ENCODE data around the gene FAM171A2.
"Not testable (repeated sequence)": the region's sequence is repeated elsewhere in the genome, so short reads cannot be mapped to it uniquely, and the experiment has no call there.

Gene FAM171A2

DNA sequence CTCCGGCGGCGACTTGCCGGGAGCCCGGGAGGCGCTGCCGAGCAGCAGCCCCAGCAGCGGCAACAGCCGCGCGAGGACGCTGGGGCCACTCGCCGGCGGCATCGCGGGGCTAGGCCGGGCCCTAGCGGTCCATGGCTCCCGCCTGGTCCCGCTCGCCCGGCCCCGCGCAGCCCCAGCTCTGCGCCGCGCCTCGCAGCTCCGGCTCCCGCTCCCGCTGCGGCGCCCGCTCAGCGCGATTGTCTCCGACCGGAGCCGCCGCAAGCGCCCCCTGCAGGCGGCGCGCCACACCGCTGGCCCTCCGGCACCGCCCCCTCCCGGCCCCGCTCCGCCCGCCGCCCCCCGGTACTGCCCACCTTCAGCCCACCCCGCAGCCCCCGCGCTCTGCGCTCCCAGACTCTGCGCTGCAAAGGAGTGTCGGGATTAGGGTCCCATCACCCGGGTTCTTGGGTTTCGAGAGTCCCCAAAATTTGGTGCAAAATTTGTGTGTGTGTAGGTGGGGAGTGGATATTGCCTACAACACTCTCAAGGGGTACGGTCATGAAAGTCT lies at the start of gene FAM171A2:
Gene FAM171A2, minus strand, starts transcription at position 241 of the 547 bp plus-strand sequence. Its CDS starts 139 bp downstream, at position 102.
- DNase-seq (ENCODE audit: low read depth, low spot score): no peak

- no peak for DNase-seq (ENCODE audit: low read depth, low spot score)
These were observed 45.8 kb upstream of the FAM171A2 start for GRCh38 chr17:44409309-44410028.

GRCh38 chr17:44408786-44409185 lies 45.1 kb upstream of the FAM171A2 start:
- DNase-seq (ENCODE audit: low read depth, low spot score): no peak

GRCh38 chr17:44402564-44403172 lies 39.0 kb upstream of the FAM171A2 start:
- no peak for DNase-seq (ENCODE audit: low read depth, low spot score)

- no peak for DNase-seq (ENCODE audit: low read depth, low spot score)
These were observed 36.7 kb upstream of the FAM171A2 start for GRCh38 chr17:44400226-44400847.

DNA sequence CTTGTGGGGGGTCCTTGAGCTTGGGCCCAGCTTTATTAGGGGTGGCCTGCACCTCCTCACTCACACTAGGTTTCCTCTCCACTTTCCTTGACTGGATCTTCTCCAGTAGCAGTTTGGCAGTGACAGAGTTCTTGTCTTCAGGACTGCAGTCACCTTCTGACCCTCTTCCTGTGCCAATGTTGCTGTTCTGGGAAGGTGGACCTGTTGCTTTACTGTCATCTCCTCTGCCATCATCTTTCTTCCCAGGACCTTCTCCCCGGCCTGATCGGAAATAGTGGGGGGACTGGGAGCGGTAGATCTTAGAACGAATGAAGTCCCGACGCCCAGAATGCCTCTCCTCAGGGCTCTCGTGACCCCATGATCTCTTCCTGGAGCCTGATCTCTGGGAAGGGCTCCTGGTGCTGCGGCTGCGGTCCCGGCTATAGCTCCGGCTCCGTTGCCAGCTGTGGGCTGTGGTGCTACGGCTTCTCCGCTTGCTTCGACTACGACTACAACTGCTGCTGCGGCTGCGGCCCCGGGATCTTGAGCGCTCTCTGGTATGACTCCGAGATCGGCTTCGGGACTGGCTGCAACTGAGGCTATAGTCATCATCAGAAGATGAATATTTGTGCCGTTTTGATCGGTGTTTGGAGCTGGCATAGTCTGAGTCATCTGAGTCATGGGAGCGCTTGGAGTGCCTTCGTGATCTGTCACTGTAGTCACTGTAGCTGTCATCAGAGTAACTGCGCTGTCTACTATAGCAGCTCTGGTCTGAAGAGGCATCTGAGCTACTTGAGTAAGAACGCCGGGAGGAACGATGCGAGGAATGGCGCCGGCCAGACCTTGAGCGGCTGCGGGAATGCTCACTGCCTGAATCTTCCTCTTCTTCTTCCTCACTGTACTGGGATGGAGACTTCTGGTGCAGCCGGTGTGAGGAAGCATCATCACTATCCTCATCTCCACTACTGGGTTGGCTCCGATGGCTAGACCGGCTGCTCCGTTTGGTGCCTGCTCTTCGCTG lies 35.3 kb upstream of the FAM171A2 start:
- DNase-seq (ENCODE audit: low read depth, low spot score): no peak

- DNase-seq (ENCODE audit: low read depth, low spot score): no peak
These were observed 34.1 kb upstream of the FAM171A2 start for GRCh38 chr17:44397479-44398440.

DNA sequence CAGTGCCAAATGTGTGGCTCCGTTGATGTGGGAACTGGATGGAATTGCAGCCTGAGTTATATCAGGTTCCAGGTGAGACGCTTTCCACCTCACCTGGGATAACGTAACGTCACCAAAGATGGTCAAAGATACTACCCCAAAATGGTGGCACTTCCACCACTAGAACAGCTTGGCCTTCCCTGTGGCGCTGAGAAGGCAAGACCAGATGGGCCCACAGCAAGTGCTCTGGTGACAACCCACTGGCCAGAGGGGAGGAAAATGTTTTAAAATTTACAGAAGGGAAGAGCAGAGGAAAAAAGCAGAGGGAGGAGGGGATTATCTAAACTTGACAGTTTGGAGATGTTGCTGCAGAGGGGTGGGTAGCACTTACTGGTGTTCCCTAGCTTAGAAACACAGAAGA lies 33.3 kb upstream of the FAM171A2 start:
- no peak for DNase-seq (ENCODE audit: low read depth, low spot score)

DNA sequence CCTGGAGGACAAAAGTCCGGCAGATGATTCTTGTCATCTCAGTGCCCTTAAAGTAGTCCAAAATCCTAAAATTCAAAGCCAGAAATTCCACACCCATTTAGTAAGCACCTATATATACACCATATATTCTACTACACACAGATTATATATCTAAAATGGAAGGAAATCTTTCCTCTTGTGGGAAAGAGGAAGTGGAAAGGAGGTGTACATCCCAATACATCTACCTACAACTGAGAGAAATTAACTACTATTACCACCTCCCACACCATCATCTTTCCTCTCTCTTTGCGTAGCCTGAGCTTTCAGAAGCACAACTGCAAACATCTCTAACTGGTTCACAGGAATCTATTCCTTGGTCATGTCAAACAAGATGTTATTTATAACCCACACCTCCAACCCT lies 31.2 kb upstream of the FAM171A2 start:
- no peak for DNase-seq (ENCODE audit: low read depth, low spot score)

DNA sequence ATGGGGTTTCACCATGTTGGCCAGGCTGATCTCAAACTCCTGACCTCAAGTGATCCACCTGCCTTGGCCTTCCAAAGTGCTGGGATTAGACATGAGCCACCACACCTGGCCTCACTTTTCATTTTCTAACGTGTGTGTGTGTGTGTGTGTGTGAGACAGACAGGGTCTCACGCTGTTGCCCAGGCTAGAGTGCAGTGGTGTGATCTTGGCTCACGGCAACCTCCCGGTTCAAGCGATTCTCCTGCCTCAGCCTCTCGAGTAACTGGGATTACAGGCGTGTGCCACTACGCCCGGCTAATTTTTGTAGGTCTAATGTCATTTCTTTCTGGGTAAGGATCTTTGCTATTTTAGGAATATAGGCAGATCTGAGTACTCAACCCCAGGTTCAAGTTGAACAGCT lies 30.5 kb upstream of the FAM171A2 start:
- not testable (repeated sequence) for DNase-seq (ENCODE audit: low read depth, low spot score)

GRCh38 chr17:44390250-44390870 lies 26.7 kb upstream of the FAM171A2 start:
- no peak for DNase-seq (ENCODE audit: low read depth, low spot score)

DNA sequence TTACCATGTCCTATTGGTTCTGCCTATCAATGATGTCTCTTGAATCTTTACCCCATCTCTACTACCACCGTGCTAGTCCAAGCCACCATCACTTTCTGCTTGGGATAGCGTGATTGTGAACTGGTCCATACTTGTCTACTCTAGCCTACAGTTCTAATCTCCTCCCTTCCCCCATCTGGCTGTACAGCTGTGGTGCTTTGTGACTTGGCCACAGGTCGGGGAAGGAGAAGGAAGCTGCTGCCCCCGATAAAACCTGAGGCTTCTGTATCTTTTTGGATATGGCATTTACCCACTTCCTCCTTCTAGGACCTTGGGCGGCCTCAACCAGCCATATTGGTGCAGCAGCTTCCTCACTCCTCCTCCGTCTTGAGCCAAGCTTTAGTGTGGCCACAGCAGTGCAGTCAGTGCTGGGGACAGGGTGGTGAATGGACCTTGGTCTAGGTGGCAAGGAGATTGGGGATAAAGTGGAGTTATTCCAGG lies 26.1 kb upstream of the FAM171A2 start:
- DNase-seq (ENCODE audit: low read depth, low spot score): no peak

- DNase-seq (ENCODE audit: low read depth, low spot score): no peak
These were observed 25.6 kb upstream of the FAM171A2 start, which contains the start of gene ITGA2B for GRCh38 chr17:44389281-44389680. Gene ITGA2B, minus strand, starts transcription at chr17:44389649. Its CDS starts 176 bp downstream, at chr17:44389473.

- no peak for DNase-seq (ENCODE audit: low read depth, low spot score)
These were observed 24.2 kb upstream of the FAM171A2 start for GRCh38 chr17:44387804-44388203.

- DNase-seq (ENCODE audit: low read depth, low spot score): no peak
These were observed 22.5 kb upstream of the FAM171A2 start for GRCh38 chr17:44386182-44386525.

DNA sequence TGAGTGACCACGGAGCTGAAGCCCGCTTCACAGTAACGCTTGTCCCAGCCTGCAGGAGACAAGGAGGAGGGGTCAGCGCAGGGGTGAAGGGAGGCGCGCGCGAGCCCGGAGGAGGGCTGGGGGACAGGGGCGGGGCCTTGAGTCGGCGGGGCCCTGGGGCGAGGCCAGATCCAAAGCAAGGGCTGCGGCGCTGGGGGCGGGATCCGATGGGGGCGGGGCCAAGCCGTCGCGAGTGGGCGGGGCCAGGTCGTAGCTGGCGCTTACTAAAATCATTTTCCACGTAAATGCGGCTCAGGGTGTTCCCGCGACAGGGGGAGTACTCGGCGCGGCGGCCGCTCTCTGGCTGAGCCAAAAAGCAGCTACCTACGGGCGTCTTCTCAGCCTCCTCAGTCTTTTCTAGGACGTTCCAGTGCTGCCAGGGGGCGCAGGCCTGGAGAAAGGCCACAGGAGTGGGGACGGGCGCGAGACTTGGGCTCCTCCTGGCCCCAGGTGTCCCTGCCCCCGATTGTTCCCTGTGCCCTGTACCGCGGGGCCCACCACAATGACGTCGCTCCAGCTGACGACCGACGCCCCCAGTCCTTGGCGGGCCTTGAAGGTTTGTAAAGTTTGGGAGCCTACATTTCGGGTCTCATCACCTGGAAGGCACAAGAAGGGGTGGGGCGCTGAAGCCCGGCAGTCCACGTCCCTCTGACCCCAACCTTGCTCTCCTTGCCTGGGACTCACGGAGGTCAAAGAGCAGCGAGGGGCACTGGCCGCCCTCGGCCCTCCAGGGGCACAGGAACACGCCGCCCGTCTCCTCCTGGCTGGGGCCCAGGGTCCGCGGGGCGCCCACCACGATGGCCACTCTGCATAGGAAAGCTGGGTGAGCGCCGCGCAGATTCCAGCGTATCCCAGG lies 21.9 kb upstream of the FAM171A2 start:
- DNase-seq (ENCODE audit: low read depth, low spot score): no peak

DNA sequence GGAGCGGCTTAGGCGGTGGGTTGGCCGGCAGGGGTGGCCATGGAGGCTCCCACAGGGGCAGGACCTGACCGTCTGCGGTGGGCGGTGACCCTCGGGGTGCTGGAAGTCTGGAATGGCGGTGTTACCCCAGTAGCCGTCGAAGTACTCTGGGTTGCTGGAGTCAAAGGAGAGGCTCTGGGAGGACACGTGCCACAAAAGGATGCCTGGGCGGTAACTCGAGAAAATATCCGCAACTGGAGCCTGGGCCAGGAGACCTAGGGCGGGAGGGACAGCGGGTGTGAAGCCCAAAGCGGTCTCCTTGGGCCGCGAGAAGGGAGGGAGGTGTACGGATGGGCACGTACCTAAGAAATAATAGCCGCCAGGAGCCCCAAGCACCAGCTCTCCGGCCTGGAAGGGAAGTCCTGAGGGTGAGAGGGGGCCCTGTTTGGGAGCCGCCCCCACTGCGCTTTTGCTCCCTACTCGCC lies 21.2 kb upstream of the FAM171A2 start:
- no peak for DNase-seq (ENCODE audit: low read depth, low spot score)

DNA sequence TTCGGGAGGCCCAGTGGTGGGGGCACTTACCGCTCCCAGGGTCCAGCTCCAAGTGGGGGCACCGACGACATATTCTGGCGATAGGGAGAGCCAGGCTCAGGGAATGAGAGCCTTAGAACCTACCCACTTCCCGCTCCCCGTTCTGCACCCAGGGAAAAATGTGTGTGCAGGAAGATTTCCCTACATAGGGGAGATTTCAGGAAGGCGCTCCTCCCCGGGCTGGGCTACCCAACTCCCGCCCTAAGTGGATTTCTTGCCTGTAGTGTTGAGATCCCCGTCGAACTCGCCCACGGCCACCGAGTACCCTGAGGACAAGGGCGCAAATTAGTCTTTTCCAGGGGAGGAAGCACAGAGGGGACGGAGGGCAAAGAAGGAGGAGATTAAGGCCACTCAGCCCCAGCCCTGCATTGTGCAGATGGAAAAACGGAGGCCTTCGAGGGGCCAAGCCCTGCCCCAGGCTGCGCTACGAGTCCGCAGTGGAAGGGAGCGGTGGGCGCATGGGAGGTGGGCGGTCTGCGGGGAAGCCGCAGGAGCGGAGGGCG lies 20.7 kb upstream of the FAM171A2 start:
- no peak for DNase-seq (ENCODE audit: low read depth, low spot score)

Measured in iPS DF 19.7 (cell line).